ENCODE data around the gene GNA12. TPM values are rescaled to one million over a fixed set of nuclear protein-coding genes. Genes with fewer than 3 reads are reported as not detected.
A peak's percentile ranks its signal among the peaks of the same experiment; 100 is the strongest.

Gene GNA12
- total RNA-seq, 1 donor from 2014 or later, result 19.3 TPM

DNA sequence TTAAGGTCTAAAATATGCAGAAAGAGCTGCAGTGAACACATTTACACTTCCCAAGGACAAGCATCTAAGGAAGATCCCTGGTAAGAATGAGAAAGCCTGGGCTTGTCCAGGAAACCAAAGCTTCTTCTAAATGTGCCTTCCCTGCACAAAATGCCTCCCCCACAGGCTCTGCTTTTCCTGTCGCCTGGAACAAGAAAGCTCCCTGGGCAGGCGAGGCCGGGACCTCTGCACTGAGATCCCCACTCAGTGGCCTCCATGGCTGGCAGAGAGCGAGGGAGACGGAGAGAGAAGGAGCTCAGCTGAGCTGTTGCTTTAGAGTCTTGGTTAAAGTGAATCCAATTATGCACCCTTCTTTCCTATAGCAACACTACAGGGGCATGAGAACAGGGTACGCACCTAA, 80.5 kb downstream of the GNA12 start:
- no peak for TF ChIP-seq CTCF (conservative IDR thresholded peaks at IDR 0.05; ENCODE audit: low read depth, low read length)
- no peak for DNase-seq (ENCODE audit: low read depth)
- no peak overlapping the region for H3K4me3 ChIP-seq (ENCODE audit: low read depth, low read length)

GRCh38 chr7:2761801-2762497, 82.2 kb downstream of the GNA12 start:
- no peak overlapping the region for H3K4me3 ChIP-seq (ENCODE audit: low read depth, low read length)
- no peak for DNase-seq (ENCODE audit: low read depth)
- TF ChIP-seq CTCF (conservative IDR thresholded peaks at IDR 0.05; ENCODE audit: low read depth, low read length), result no peak

- no peak overlapping the region for H3K4me3 ChIP-seq (ENCODE audit: low read depth, low read length)
- DNase-seq (ENCODE audit: low read depth), result no peak
- no peak for TF ChIP-seq CTCF (conservative IDR thresholded peaks at IDR 0.05; ENCODE audit: low read depth, low read length)
Observed at GRCh38 chr7:2761131-2761624, 82.9 kb downstream of the GNA12 start.

DNA sequence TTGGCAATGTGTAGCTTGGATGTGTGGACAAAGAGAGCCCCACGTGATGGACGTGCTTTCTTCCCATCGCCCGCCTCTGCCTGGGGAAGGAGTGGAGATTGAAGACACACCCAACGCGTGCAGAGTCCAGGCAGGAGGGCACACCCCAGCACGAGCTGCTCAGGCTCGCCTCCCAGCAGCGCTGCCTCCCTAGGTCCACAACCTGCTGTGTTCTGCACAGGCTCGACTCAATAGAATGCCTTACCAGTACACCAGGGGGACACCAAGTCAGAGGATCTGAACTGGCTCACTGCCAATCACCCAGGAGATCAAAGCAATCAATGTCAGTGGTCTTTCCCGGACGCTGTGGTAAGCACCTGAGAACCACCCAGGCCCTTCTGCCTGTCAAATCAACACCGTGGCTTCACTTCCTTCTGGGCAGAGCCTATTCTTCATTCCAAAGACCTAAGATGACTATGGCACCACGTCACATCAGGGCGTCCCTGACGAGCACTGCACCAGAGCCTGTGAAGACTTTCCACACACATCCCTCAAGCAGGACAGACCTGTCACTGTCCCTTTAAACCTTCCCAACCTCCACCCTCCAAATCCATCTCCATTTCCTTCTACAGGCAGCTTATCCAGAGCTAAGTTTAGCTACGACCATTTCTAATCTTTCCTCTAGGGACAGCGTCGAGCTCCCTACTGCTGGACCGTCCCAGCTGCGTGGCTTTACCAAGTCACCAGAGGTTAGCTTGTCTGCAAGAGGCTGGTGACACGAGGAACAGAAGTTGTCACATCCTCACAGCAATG, 83.8 kb downstream of the GNA12 start:
- peak; percentile 65 for TF ChIP-seq CTCF (conservative IDR thresholded peaks at IDR 0.05; ENCODE audit: low read depth, low read length)
- no peak for DNase-seq (ENCODE audit: low read depth)
- no peak overlapping the region for H3K4me3 ChIP-seq (ENCODE audit: low read depth, low read length)

GRCh38 chr7:2759736-2760097, 84.4 kb downstream of the GNA12 start:
- no peak overlapping the region for H3K4me3 ChIP-seq (ENCODE audit: low read depth, low read length)
- TF ChIP-seq CTCF (conservative IDR thresholded peaks at IDR 0.05; ENCODE audit: low read depth, low read length), result no peak
- DNase-seq (ENCODE audit: low read depth), result no peak

- H3K4me3 ChIP-seq (ENCODE audit: low read depth, low read length), result no peak overlapping the region
- no peak for DNase-seq (ENCODE audit: low read depth)
- no peak for TF ChIP-seq CTCF (conservative IDR thresholded peaks at IDR 0.05; ENCODE audit: low read depth, low read length)
Observed at GRCh38 chr7:2758673-2759616, 85.2 kb downstream of the GNA12 start.

Measured in epithelial cell of proximal tubule (primary cell).